ENCODE data around the gene MAPKAP1. TPM values are rescaled to one million over a fixed set of nuclear protein-coding genes. Genes with fewer than 3 reads are reported as not detected.

The MAPKAP1 gene
- total RNA-seq, 1 donor from 2014 or later: 74.6 TPM

DNA sequence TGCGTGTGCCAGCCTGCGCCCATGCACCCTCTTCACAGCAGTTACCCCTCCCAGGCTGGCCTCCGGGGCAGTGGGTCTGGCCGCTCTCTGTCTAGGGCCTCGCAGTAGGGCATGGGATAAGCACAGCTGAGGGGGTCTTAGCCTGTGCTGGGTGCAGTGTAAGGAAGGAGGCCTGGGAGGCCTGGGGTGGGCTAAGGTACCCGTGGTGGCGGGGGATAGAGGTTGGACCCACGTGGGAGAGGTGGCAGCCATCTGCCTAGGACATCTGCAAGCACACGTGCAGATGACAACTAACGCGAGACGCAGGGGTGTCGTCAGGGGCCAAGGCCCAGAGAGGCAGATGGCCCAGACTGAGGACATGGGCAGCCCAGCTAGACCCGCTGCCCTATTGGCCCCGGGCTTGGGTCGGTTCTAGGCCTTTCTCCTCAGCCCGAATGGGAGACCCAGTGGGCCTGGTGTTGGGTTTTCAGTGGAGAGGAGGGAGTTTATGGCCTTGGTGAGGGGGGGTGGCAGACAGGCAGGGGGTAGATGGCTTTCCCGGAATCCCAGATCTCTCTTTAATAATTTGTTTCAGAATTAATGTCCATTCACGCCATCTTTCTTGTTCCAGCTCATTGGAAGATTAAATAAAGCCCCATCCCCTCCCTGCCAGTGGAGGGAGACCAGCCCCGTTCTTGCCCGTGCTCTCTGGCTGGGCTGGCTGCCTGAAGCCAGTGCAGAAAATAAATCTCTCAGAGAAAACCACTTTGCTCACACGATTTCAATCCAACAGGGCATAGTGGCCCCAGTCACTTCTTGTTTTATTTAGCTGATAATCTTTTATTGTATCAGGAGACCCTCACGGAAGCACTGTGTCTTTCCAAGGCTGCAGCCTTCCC lies 291.2 kb downstream of the MAPKAP1 start:
- Mint-ChIP-seq H3K4me3 (ENCODE audit: low read depth) (no peak overlapping the region), H3K27me3 (peaks cover 12% of the 10 kb centered on the region), H3K9me3 (ENCODE audit: low read depth) (no peaks in the 10 kb centered on the region), H3K27ac (no peak overlapping the region), H3K36me3 (ENCODE audit: insufficient read depth) (no peaks in the 10 kb centered on the region), H3K4me1 (ENCODE audit: low read depth) (no peaks in the 10 kb centered on the region)
- TF ChIP-seq, protein P1, sequence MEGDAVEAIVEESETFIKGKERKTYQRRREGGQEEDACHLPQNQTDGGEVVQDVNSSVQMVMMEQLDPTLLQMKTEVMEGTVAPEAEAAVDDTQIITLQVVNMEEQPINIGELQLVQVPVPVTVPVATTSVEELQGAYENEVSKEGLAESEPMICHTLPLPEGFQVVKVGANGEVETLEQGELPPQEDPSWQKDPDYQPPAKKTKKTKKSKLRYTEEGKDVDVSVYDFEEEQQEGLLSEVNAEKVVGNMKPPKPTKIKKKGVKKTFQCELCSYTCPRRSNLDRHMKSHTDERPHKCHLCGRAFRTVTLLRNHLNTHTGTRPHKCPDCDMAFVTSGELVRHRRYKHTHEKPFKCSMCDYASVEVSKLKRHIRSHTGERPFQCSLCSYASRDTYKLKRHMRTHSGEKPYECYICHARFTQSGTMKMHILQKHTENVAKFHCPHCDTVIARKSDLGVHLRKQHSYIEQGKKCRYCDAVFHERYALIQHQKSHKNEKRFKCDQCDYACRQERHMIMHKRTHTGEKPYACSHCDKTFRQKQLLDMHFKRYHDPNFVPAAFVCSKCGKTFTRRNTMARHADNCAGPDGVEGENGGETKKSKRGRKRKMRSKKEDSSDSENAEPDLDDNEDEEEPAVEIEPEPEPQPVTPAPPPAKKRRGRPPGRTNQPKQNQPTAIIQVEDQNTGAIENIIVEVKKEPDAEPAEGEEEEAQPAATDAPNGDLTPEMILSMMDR (IDR thresholded peaks at IDR 0.05; ENCODE audit: unreplicated experiment): no peak
- DNase-seq (ENCODE audit: low spot score, unreplicated experiment): no peak

DNA sequence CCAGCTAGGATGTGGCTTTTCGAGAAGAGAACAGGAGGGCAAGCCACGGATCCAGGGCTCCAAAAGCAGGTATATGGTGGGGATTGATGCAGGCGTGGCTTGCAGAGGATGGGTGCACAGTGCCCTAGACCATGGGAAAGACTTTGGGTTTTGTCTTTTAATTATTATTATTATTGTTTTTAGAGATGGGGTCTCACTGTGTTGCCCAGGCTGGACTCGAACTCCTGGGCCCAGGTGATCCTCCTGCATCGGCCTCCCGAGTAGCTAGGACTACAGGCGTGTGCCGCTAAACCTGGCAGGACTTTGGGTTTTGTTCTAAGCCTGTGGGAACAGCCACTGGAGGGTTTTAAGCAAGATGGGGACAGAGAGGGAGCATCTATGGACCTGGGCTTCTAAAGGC lies 293.4 kb downstream of the MAPKAP1 start:
- no peaks in the 10 kb centered on the region for H3K36me3 Mint-ChIP-seq (ENCODE audit: insufficient read depth)

DNA sequence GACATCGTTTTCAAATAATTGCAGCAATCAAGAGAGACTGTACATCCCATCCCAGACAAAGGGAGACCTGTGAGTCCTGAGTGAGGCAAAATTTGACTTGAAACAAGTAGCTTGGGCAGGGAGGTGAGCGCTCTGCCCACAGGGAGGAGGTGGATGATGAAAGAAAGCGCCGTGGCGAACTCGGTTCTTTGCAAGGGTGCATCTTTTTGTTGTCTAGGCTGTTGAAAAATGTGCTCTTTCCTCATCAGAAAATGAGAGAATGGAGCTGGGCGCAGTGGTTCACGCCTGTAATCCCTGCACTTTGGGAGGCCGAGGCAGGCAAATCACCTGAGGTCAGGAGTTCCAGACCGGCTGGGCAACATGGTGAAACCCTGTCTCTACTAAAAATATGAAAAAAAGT lies 294.8 kb downstream of the MAPKAP1 start:
- TF ChIP-seq, protein P1 (IDR thresholded peaks at IDR 0.05; ENCODE audit: unreplicated experiment): no peak
- Mint-ChIP-seq H3K9me3 (ENCODE audit: low read depth) (peaks cover 2% of the 10 kb centered on the region), H3K4me3 (ENCODE audit: low read depth) (no peak overlapping the region), H3K27me3 (peaks cover 23% of the 10 kb centered on the region), H3K36me3 (ENCODE audit: insufficient read depth) (no peaks in the 10 kb centered on the region), H3K27ac (no peak overlapping the region), H3K4me1 (ENCODE audit: low read depth) (no peaks in the 10 kb centered on the region)
- no peak for DNase-seq (ENCODE audit: low spot score, unreplicated experiment)

More for the DNA sequence above, 293.4 kb downstream of the MAPKAP1 start:
- Mint-ChIP-seq H3K4me3 (ENCODE audit: low read depth) (no peak overlapping the region), H3K27me3 (peaks cover 19% of the 10 kb centered on the region), H3K4me1 (ENCODE audit: low read depth) (no peaks in the 10 kb centered on the region), H3K9me3 (ENCODE audit: low read depth) (peaks cover 2% of the 10 kb centered on the region), H3K27ac (no peak overlapping the region)
- TF ChIP-seq, protein P1 (IDR thresholded peaks at IDR 0.05; ENCODE audit: unreplicated experiment): no peak
- no peak for DNase-seq (ENCODE audit: low spot score, unreplicated experiment)

DNA sequence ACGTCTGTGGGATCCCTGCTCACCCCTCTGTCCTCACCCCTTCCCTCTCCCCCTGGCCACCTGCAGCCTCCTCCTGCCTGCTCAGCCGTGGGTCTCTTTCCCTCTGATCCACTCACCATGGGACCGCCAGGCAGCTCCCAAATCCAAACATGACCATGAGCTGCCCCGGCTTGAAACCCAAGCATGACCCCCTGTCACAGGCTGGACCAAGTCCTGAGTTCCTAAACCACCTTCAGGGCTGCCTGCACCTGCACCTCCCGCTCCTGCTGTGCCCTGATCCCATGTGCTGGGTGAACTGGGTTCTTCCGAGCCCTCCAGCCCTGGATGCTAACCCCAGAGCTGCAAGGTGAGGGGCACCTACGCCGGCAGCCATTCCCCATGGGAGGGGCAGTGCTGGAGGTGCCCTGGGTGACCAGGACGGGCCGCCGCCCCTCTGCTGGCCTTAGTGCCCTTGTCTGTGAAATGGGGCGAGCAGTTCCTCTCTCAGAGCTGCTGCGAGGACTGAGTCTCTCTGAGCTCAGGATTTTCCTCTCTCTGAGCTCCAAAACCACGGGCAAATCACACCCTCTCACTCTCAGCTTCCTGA lies 295.7 kb downstream of the MAPKAP1 start:
- no peak overlapping the region for H3K4me3 Mint-ChIP-seq (ENCODE audit: low read depth)

DNA sequence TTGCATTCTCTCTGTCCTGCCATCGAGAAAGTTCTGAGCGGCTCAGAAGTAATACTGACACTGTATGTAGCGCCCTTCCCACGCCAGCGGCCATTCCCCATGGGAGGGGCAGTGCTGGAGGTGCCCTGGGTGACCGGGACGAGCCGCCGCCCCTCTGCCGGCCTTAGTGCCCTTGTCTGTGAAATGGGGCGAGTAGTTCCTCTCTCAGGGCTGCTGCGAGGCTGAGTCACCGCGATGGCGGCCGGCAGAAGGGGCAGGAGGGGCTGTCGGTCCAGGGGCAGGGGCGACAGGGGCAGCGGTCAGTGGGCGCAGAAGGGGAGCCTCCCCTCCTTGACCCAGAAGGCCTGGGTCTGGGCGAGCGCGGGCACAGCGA lies 296.5 kb downstream of the MAPKAP1 start:
- no peak for DNase-seq (ENCODE audit: low spot score, unreplicated experiment)
- H3K27ac Mint-ChIP-seq: no peak overlapping the region
- peaks cover 2% of the 10 kb centered on the region for H3K9me3 Mint-ChIP-seq (ENCODE audit: low read depth)
- peaks cover 35% of the 10 kb centered on the region for H3K27me3 Mint-ChIP-seq
- no peaks in the 10 kb centered on the region for H3K36me3 Mint-ChIP-seq (ENCODE audit: insufficient read depth)
- H3K4me3 Mint-ChIP-seq (ENCODE audit: low read depth): no peak overlapping the region
- TF ChIP-seq, protein P1 (IDR thresholded peaks at IDR 0.05; ENCODE audit: unreplicated experiment): no peak
- H3K4me1 Mint-ChIP-seq (ENCODE audit: low read depth): no peaks in the 10 kb centered on the region

More for the DNA sequence above, 295.7 kb downstream of the MAPKAP1 start:
- peaks cover 2% of the 10 kb centered on the region for H3K9me3 Mint-ChIP-seq (ENCODE audit: low read depth)
- H3K27ac Mint-ChIP-seq: no peak overlapping the region
- H3K36me3 Mint-ChIP-seq (ENCODE audit: insufficient read depth): no peaks in the 10 kb centered on the region
- no peaks in the 10 kb centered on the region for H3K4me1 Mint-ChIP-seq (ENCODE audit: low read depth)
- peaks cover 32% of the 10 kb centered on the region for H3K27me3 Mint-ChIP-seq
- no peak for DNase-seq (ENCODE audit: low spot score, unreplicated experiment)
- TF ChIP-seq, protein P1 (IDR thresholded peaks at IDR 0.05; ENCODE audit: unreplicated experiment): no peak

Data from progenitor cell of endocrine pancreas (in vitro differentiated cells).